ENCODE data around the gene MRPL38. TPM values are rescaled to one million over a fixed set of nuclear protein-coding genes. Genes with fewer than 3 reads are reported as not detected.

MRPL38 gene
- total RNA-seq, 1 donor from 2014 or later, result 31.9 TPM

- intact Hi-C loops (cut with DNase I), result no loop called here
- Histone ChIP-seq H3K27me3 (no peaks in the 10 kb centered on the region), H3K4me1 (peaks cover 3 to 18% of the 10 kb centered on the region in 2 donors), H3K27ac (peak overlapping the region in 1 of 2 donors; percentile 10), H3K4me3 (no peak overlapping the region), H3K36me3 (peaks cover 60 to 61% of the 10 kb centered on the region in 2 donors), H3K9me3 (no peaks in the 10 kb centered on the region)
- TF ChIP-seq CTCF (IDR thresholded peaks at IDR 0.05), result no peak
- no peak for DNase-seq (ENCODE audit: low spot score in 2 of 2)
Measured at GRCh38 chr17:75850928-75851692, 53.6 kb downstream of the MRPL38 start.

- DNase-seq (ENCODE audit: low spot score in 2 of 2), result no peak
- Histone ChIP-seq H3K4me3 (no peak overlapping the region), H3K27ac (peak overlapping the region in 1 of 2 donors; percentile 24), H3K27me3 (no peaks in the 10 kb centered on the region), H3K36me3 (peaks cover 64 to 67% of the 10 kb centered on the region in 2 donors), H3K4me1 (peaks cover 10 to 31% of the 10 kb centered on the region in 2 donors), H3K9me3 (no peaks in the 10 kb centered on the region)
- intact Hi-C loops (cut with DNase I), result no loop called here
- TF ChIP-seq CTCF (IDR thresholded peaks at IDR 0.05), result no peak
Measured at GRCh38 chr17:75849724-75850123, 55.0 kb downstream of the MRPL38 start.

- H3K4me3 ChIP-seq, result no peak overlapping the region
- intact Hi-C loops (cut with DNase I), result no loop called here
- no peaks in the 10 kb centered on the region for H3K27me3 ChIP-seq
- TF ChIP-seq CTCF (IDR thresholded peaks at IDR 0.05), result no peak
- peaks cover 64 to 67% of the 10 kb centered on the region in 2 donors for H3K36me3 ChIP-seq
- no peak for DNase-seq (ENCODE audit: low spot score in 2 of 2)
- no peaks in the 10 kb centered on the region for H3K9me3 ChIP-seq
- H3K4me1 ChIP-seq, result peaks cover 12 to 33% of the 10 kb centered on the region in 2 donors
- H3K27ac ChIP-seq, result peak overlapping the region; percentile 46 to 72
Measured at GRCh38 chr17:75849279-75849646, 55.4 kb downstream of the MRPL38 start.

Other genes with a start within 250 kb of the MRPL38 start
- 7.6 TPM for gene RECQL5, start 237.7 kb downstream of the MRPL38 start, total RNA-seq
- 70.9 TPM for gene SAP30BP, start 237.5 kb downstream of the MRPL38 start, total RNA-seq
- 152 TPM for gene ITGB4, start 183.4 kb downstream of the MRPL38 start, total RNA-seq
- gene GALK1, start 139.7 kb downstream of the MRPL38 start, total RNA-seq, result 101 TPM
- gene UNK, start 120.1 kb downstream of the MRPL38 start, total RNA-seq, result 73.9 TPM
- gene UNC13D, start 60.5 kb downstream of the MRPL38 start, total RNA-seq, result 33.1 TPM
- gene WBP2, start 49.5 kb downstream of the MRPL38 start, total RNA-seq, result 50.7 TPM
- 132 TPM for gene TRIM47, start 26.3 kb downstream of the MRPL38 start, total RNA-seq
- gene TRIM65, start 7.9 kb downstream of the MRPL38 start, total RNA-seq, result 43.3 TPM
- gene FBF1, start 36.2 kb upstream of the MRPL38 start, total RNA-seq, result 8.9 TPM
- gene ACOX1, start 74.3 kb upstream of the MRPL38 start, total RNA-seq, result 18.5 TPM
- 33.6 TPM for gene TEN1, start 74.4 kb upstream of the MRPL38 start, total RNA-seq
- 2.1 TPM for gene CDK3, start 96.0 kb upstream of the MRPL38 start, total RNA-seq
- gene EVPL, start 122.4 kb upstream of the MRPL38 start, total RNA-seq, result not detected
- 15.6 TPM for gene SRP68, start 167.6 kb upstream of the MRPL38 start, total RNA-seq
- gene GALR2, start 169.9 kb upstream of the MRPL38 start, total RNA-seq, result 2.3 TPM
- not detected for gene ZACN, start 174.3 kb upstream of the MRPL38 start, total RNA-seq
- gene EXOC7, start 198.9 kb upstream of the MRPL38 start, total RNA-seq, result 123 TPM
- not detected for gene FOXJ1, start 236.4 kb upstream of the MRPL38 start, total RNA-seq